GM18868 (cell line): ENCODE measurements around the gene MTSS2.
"Not testable (repeated sequence)": the region's sequence is repeated elsewhere in the genome, so short reads cannot be mapped to it uniquely, and the experiment has no call there.

Source experiments
- ATAC-seq: cut with Tn5 transposase; IDR thresholded peaks from one replicate; pipeline ENCODE4 v1.9.1; 2021; ENCODE audit warnings: mild to moderate bottlenecking, moderate library complexity; ENCODE audit not compliant: unreplicated experiment

MTSS2 gene

DNA sequence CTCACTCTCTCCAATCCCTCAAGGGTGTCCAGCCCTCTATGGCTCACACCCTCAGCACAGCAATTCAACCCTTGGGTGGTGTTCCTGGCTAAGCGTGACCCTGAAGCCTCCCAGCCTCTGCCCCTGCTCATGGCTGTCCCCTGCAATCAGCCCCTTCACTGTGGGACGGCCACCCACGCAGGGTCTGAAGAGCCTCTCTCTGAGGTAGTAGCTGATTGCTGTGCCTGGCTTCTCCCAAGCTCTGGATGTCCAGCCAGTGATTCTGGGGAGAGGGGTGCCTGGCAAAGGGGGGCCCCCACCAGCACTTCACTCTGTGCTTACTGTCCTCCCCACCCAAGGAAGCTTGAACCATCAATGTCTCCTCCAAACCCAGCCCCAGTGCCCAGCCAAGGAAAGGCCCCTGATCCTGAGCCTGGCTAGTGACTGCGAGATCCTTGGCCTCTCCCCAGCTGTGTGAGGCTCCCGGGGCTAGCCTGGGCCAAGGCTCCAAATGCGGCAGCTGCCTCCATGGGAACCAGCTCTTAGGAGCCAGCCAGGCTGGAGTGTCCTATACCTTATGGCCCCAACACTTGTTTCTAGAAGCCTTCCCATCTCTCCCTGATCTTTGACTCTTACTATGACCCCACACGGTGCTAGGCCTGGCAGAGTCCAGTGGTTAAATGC is 9.9 kb downstream of the MTSS2 start:
- no peak for ATAC-seq

DNA sequence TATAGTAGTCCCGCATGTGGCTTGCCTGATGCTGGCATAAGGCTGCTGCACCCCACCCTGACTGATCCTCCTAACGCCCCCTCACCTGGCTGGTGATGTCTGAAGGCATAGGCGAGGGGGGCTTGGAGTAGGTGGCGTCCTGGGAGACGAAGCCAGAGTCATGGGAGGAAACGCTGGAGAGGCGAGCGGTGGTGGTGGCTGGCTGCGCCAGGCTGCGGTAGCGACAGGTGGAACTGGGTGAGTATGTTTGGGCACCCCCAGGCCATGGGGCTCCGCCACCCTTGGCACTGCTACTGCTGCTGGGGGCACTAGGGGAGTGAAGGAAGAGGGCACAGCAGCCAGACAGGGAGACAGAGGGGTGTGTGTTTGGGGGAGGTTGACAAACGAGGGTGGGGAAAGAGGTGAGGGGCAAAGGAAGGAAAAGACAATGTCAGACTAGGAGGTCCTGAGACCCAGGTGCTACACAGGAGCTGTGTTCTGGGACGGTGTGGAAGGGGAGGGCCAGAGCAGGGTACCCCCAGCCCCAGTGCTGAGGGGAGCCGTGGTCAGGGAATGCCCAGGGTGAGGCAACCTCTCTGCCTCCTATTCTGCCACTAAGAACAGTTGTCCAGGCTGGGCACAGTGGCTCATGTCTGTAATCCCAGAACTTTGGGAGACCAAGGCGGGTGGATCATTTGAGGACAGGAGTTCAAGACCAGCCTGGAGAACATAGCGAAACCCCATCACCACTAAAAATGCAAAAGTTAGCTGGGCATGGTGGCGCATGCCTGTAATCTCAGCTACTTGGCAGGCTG is 11.4 kb downstream of the MTSS2 start:
- no peak for ATAC-seq

DNA sequence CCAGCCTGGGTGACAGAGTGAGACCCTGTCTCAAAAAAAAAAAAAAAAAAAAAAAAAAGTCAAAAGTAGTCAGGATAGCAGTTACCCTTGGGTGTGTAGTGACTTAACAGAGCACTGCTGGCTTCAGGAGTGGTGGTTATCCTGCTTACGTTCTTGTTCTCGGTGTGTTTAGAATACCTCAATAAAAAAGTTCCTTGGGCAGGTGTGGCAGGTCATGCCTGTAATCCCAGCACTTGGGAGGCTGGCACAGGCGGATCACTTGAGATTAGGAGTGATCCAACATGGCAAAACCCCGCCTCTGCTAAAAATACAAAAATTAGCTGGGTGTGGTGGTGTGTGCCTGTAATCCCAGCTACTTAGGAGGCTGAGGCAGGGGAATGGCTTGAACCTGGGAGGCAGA is 14.9 kb downstream of the MTSS2 start:
- ATAC-seq, result not testable (repeated sequence)

DNA sequence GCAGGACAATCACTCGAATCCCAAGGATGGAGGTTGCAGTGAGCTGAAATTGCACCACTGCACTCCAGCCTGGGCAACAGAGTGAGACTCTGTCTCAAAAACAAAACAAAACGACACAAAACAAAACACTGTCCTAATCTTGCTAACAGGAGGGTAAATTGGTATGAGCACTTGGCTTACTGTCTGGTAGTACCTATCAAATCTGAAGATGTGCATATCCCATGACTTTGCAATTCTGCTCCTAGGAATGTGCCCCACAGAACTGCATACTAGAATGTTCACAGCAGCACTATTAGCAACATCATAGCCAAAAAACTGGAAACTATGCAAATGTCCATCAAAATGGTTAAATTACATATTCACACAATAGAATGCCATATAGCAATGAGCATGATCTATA is 15.7 kb downstream of the MTSS2 start:
- no peak for ATAC-seq

DNA sequence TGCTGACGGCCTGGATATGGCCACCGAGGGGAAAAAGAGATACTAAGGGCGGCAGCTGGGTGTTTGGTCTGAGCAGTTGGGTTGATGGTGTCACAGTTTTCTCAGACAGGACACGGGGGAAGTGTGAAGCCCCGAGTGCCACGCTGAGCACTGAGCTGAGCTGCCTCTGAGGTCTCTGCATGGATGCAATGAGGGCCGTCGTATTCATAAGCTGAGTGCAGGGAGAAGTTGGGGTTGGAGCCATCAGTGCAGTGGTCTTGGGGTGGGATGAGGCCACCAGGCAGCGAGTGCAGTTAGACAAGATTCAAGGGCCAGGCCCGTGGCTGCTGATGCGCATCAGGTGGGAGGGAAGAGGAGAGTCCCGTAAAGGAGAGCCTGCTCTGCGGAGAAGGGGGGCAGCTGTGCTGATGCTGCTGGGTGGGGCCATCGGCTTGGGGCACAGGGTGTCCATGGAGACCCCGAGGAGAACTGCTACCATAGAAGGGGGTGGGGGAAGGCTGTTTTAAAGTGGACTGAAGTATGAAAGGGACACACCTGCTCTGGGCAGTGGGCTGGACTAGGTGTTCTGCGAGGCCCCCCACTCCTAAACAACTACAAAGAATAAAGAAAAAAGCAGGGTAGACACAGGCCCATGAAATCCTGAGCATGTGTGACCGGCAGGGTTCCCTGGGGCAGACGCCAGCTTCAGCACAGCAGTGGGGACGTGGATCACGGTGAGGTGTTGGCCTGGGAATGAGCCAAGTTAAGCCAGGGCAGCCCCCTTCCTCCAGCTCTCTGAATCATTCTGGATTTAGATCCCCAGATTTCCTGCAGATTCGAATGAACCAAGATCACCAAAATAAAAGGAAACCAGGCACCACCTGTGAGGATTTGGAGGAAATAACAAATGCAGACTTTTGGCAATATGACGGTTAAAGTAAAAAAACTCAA is 19.8 kb downstream of the MTSS2 start:
- ATAC-seq, result no peak

DNA sequence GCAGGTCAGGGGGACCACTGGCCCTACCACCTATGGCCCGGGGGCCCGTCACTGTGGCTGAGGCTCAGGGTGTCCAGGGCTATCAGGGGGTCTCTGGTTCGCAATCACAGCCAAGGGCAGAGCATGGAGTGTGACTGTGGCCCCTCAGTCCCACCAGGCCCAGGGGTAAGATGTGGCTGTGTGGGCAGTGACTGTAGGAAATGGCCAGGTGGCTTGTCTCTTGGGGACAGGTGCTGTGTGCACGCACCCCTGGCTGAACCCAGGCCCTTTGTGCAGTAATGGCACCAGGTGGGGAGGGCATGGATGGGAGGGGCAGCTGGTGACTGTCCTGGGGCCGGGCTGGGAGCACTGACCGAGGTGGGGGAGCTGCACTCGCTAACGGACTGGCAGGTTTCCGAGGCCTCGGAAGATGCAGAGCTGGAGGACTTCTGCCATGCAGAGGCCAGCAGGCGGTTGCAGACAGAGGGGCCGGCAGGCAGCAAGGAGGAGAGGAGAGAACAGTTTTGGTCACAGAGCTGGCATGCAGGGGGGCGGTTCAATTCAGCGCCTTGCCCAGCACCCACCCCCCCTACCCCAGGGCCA is 20.6 kb downstream of the MTSS2 start:
- ATAC-seq, result no peak

DNA sequence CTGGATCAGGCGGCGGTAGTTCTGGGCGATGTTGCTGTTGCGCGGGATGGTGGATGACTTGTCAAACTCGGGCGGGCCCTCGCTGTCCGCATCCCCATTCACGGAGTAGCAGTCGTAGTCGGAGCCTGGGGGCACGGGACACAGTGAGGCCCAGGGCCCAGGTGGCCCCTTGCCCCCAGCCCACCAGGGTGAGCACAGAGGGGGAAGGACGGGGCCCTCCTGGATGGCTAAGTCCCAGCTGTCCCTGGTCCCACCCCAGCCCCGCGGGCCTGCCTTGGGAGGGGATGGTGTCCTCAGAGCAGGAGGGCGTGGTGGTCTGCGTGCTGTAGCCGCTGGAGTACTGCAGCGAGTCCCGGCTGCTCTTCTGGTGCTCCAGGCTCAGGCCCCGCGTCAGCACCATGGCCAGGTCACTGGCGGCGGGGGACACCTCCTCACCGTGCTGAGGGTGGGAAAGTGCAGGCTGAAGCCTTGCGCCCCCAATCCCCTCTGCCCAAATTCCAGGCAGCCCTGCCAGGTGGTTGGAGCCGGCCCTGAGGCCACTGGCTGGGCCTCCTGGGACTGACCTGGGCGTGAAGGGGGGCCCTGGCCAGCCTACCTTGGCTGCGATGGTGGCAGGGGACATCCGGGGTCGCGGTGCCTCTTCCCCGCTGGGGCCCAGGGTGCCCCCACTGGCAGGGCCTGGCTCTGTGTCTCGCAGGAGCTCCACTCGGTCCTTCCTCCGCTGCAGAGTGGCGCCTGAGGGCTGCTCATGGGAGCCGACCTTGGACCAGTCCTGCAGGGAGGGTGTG is 21.3 kb downstream of the MTSS2 start:
- ATAC-seq, result no peak

DNA sequence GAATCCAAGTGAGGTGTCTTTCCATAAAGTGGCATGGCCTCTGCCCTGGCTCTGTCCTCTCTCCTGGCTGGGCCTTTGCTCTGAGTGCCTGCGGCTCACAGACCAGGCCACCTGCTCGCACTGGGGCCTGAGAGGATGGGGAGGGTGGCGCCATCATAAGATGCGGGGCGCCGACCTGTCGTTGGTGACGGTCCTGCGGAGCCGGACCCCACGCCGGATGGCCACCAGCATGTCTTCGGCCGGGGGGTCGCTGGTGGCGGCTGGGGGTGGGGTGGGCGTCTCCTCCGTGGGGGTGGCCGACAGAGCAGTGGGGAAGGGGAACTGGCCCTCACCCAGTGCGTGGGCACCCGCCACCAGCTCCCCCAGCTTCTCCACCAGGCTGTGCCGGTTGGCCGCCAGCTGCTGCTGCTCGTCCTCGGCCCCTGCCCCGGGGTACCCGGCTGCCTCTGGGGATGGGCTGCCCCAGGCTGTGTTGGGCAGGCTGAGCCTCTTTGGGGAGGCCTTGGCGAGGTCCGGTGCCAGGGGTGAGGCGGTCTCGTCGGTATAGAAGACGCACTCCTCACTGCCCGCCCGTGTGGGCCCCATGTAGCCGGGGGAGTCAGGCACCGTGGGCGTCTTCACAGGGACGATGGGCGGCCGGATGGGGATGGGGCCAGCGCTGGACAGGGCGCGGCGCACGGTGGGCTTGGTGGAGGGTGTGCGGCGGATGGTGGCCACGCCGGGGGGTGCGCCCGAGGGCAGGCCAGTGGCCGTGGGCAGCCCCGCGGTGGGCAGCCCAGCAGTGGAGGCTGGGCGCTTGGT is 22.1 kb downstream of the MTSS2 start:
- no peak for ATAC-seq

DNA sequence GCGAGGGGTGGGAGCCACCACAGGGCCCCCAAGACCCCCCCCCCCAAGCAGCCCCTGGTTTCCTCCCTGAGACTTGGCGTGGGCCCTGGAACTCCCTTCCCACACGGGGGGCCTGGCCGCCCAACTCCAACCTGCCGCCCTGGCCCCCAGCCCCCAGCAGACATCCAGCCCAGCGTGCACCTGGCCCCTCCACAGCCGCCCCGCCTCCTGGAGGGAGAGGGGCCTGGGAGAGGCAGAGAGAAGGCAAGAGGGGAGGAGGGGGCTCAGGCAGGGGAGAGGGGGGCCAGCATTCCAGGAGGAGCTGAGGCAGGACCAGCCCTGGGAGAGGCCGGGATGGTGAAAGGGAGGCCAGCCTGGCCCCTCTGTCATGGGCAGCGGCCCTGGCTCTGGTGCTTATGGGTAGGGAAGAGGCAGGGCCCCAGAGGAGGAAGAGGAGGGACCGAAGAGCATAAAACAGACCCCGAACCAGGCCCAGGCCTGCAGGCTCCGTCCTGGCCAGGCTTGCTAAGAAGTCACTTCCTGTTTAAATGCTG is 22.8 kb downstream of the MTSS2 start:
- no peak for ATAC-seq

DNA sequence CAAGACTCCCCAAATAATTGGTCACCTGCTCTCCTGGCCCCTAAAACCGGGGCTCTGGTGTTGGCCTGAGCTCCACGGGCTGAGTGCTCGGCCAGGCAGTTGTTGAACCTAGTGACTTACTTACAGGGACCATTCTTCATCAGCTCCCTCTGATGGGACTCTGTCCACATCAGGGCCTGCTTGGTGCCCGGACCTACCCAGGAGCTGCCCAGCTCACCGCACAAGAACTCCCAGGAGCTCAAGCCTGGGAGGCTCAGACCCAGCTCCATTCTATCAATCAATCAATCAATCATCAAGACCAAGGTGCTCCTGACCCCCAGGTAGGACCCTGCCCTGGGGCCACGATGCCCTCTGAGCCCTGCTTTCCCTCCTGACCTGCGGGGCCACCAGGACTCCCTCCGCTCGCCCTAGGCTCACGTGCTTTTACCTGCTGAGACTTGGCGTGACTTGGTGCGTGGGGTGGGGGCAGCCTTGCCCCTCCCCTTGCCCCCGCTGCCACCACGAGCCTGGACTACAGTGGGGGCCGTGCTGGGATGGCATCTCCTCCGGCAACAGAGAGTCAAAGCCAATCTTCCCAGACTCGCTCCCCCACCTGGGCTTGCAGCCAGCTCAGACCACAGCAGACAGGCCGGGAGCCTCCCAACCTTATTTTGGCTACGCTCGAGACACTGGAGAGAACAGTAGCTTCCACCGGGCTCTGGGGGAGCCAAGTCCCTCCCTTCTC is 23.8 kb downstream of the MTSS2 start:
- no peak for ATAC-seq

DNA sequence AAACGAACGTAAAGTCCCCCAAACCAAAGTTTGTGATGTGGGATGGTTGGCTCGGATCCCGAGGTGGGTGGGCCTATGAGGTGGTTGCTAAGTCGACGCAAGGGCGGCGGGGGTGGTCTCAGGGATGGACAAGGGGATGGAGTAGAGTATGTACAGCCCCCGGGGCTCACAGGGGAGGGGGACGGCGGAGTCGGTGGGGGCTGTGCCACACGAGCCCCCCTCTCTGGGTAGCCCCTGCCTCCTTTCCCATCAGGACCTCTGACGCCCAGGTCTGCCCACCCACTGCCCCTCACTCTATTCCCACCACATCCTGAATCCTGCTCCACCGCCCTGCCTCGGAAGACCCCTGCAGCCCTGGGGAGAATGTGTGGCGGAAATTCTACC is 24.3 kb downstream of the MTSS2 start:
- no peak for ATAC-seq

DNA sequence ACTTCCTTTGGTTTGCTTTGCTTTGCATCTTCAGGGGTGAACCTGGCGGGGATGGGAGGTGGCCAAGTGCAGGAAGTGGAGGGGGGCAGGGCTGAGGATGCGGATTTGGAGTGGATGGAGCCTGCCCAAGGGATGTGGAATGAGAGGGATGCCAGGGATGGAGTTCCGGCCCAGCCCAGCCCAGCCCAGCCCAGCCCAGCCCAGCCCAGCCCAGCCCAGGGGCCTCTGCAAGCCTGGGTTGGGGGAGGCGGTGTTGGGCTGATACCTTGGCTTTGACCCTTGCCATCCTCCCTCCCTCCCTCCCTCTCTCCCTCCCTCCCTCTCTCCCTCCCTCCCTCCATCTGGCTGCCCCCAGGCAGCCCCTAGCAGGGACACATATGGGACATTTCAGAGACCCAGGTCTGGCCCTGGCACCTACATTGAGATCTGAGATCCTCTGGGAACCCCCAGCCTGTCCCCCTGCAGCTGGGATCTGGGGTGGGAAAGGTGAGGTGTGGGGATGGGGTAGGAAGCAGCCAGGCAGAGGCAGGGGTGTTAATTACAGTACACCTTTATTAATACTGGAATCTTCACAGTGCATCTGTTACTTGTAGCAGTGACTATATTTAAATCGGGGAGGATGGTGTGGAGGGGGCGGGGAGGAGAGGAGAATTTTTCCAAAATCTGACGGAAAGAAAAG is 25.0 kb downstream of the MTSS2 start:
- no peak for ATAC-seq

DNA sequence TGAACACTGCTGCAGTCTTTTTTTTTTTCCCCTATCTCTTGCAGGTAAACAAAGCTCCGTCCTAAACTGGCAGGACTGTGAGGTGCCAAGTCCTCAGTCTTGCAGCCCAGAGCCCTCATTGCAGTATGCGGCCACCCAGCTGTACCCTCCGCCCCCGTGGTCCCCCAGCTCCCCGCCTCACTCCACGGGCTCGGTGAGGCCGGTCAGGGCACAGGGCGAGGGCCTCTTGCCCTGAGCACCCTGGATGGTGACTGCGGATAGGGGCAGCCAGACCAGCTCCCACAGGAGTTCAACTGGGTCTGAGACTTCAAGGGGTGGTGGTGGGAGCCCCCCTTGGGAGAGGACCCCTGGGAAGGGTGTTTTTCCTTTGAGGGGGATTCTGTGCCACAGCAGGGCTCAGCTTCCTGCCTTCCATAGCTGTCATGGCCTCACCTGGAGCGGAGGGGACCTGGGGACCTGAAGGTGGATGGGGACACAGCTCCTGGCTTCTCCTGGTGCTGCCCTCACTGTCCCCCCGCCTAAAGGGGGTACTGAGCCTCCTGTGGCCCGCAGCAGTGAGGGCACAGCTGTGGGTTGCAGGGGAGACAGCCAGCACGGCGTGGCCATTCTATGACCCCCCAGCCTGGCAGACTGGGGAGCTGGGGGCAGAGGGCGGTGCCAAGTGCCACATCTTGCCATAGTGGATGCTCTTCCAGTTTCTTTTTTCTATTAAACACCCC is 25.7 kb downstream of the MTSS2 start:
- ATAC-seq, result no peak

DNA sequence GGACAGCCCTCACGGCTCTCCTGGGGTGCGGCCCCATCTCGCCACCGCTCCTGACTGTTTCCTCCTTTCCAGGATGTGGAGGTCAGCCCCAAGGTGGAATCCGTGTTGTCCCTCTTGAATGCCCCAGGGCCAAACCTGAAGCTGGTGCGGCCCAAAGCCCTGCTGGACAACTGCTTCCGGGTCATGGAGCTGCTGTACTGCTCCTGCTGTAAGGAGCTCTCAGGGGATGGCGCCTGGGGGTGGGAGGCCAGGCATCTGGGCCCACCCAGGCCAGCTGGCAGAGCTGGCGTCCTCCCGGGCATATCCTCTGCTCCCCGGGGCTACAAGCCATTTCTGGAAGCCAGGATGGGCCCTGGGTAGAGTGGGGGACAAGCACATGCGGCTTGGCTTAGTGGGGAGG is 26.3 kb downstream of the MTSS2 start:
- ATAC-seq, result no peak

DNA sequence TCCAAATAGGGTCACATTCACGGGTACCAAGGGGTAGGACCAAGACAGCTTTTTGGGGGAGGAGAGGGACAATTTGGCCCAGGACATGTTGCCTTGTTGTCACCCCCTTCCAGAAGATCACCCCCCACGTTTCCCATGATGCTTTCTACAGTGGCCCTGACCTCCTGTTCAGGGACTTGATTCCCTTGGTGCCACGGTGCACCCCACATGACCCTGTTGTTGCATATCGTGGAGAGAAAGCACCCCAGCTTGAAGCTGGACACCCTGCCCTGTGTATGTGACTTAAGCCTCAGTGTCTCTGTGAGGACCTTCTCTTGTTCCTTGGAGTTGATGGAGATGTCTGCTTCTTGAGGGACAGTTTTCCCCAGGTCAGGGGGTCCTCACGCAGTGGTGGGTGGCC is 26.9 kb downstream of the MTSS2 start:
- ATAC-seq, result no peak

DNA sequence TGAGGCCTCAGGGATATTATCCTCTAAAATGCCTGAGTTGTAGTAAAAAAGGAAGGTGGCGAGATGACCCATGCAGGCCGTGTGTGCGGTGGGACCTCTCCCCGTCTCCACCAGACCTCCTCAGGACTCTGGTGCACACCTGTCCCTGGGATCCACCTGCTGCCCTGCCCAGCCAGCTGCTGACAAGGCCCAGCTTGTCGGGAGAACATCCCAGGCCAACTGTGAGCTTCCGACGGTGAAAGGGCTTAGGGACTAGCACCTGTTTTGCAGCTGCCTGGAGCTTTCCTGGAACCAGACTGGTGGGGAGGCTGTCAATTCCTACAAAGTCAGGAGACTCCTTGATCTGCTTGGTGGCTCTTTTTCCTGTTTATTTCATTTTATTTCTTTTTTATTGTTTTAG is 27.9 kb downstream of the MTSS2 start:
- ATAC-seq, result no peak

DNA sequence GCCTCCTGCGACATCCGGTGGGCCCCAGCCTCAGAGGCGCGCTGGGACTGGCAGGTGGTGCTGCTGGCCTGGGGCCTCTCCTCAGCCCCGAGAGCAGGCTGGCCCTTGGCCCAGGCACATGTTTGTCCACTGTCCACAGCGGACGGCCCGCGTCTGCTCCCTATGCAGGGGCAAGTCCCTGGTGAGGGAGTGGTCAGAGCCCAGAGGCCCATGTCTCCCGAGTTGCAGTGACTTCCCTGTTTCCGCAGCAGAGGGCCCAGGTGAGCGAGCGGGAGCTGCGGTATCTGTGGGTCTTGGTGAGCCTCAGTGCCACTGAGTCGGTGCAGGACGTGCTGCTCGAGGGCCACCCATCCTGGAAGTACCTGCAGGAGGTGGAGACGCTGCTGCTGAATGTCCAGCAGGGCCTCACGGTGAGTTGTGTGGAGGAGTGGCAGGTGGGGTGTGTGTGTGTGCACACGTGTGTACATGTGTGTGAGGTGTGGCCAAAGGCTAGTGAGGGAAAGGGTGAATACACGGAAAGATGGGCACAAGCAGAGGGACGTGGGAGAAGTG is 29.1 kb downstream of the MTSS2 start:
- no peak for ATAC-seq
